Osteoblast (primary cell): ENCODE measurements around the gene TRABD. TPM values are rescaled to one million over a fixed set of nuclear protein-coding genes. Genes with fewer than 3 reads are reported as not detected.

Experiments
- DNase-seq: peaks from one replicate; pipeline ENCODE4 v3.0.0; 2011; ENCODE audit warnings: low spot score, mixed read lengths; ENCODE audit not compliant: insufficient read length; ENCODE audit errors: missing footprints
- H2AFZ ChIP-seq: 2 replicates; pipeline ENCODE4 v1.6.0; 2011; ENCODE audit warnings: mild to moderate bottlenecking, low read length
- H3K27ac ChIP-seq: 2 replicates; pipeline ENCODE4 v1.5.1; 2011; ENCODE audit warnings: mild to moderate bottlenecking, low read depth, low read length, moderate library complexity
- H3K27me3 ChIP-seq: 2 replicates; pipeline ENCODE4 v1.6.0; 2012; ENCODE audit warnings: mild to moderate bottlenecking, control low read depth, inconsistent platforms, low read length, moderate library complexity; ENCODE audit not compliant: insufficient read depth
- H3K36me3 ChIP-seq: 2 replicates; pipeline ENCODE4 v1.5.1; 2011; ENCODE audit warnings: mild to moderate bottlenecking, low read length, control low read depth, moderate library complexity; ENCODE audit not compliant: insufficient read depth
- H3K4me1 ChIP-seq: 2 replicates; pipeline ENCODE4 v1.5.1; 2011; ENCODE audit warnings: mild to moderate bottlenecking, low read length, control low read depth, moderate library complexity; ENCODE audit not compliant: insufficient read depth
- H3K4me2 ChIP-seq: 2 replicates; pipeline ENCODE4 v1.6.0; 2011; ENCODE audit warnings: mild to moderate bottlenecking, low read length; ENCODE audit not compliant: insufficient read depth
- H3K4me3 ChIP-seq: fragments of 200-600 bp; sonication (generic); 3 replicates; pipeline ENCODE4 v1.5.1; 2012; ENCODE audit warnings: mild to moderate bottlenecking, low read length, inconsistent platforms; ENCODE audit not compliant: insufficient read depth
- H3K79me2 ChIP-seq: 2 replicates; pipeline ENCODE4 v1.6.0; 2012; ENCODE audit warnings: mild to moderate bottlenecking, low read length, control low read depth, inconsistent platforms; ENCODE audit not compliant: insufficient read depth
- H3K9me3 ChIP-seq: 2 replicates; pipeline ENCODE4 v1.5.1; 2011; ENCODE audit warnings: low read depth, low read length, control low read depth
- H4K20me1 ChIP-seq: 2 replicates; pipeline ENCODE4 v1.6.0; 2012; ENCODE audit warnings: mild to moderate bottlenecking, low read length, control low read depth; ENCODE audit not compliant: insufficient read depth
- CTCF ChIP-seq: IDR thresholded peaks from 2 replicates; pipeline ENCODE4 v1.5.1; 2011; ENCODE audit warnings: mild to moderate bottlenecking, low read depth, low read length, moderate library complexity; ENCODE audit errors: extremely low read depth
- total RNA-seq: library from RNA; depleted of rRNA; stranded (reverse); fragments of >200 nt; gene quantifications from 2 replicates; pipeline ENCODE4 v1.2.3, GENCODE V29; 2012

Gene TRABD
- total RNA-seq, 1 donor = 13.8 TPM

- peak overlapping the region; percentile 78 for H3K4me3 ChIP-seq
- peaks cover 45% of the 10 kb centered on the region for H3K79me2 ChIP-seq
- no peaks in the 10 kb centered on the region for H3K27me3 ChIP-seq
- TF ChIP-seq CTCF = no peak
- peak; percentile 93 for DNase-seq
- peaks cover 14% of the 10 kb centered on the region for H3K4me1 ChIP-seq
- H3K27ac ChIP-seq = no peak overlapping the region
- H3K9me3 ChIP-seq = no peaks in the 10 kb centered on the region
- H4K20me1 ChIP-seq = peaks cover 17% of the 10 kb centered on the region
- peaks cover 6% of the 10 kb centered on the region for H3K36me3 ChIP-seq
- H3K4me2 ChIP-seq = peak overlapping the region; percentile 87
- peak overlapping the region; percentile 78 for H2AFZ ChIP-seq
These were observed 535 bp downstream of the TRABD start for GRCh38 chr22:50186181-50186714.

GRCh38 chr22:50186761-50187523, 1.2 kb downstream of the TRABD start:
- H3K4me2 ChIP-seq = peak overlapping the region; percentile 87
- no peak for TF ChIP-seq CTCF
- H3K27me3 ChIP-seq = no peaks in the 10 kb centered on the region
- H3K4me3 ChIP-seq = peak overlapping the region; percentile 78
- peak overlapping the region; percentile 78 for H2AFZ ChIP-seq
- H3K27ac ChIP-seq = no peak overlapping the region
- no peaks in the 10 kb centered on the region for H3K9me3 ChIP-seq
- H3K4me1 ChIP-seq = peaks cover 14% of the 10 kb centered on the region
- peak; percentile 96 for DNase-seq
- H3K36me3 ChIP-seq = peaks cover 6% of the 10 kb centered on the region
- H3K79me2 ChIP-seq = peaks cover 52% of the 10 kb centered on the region
- peaks cover 21% of the 10 kb centered on the region for H4K20me1 ChIP-seq

GRCh38 chr22:50188356-50188755, 2.6 kb downstream of the TRABD start:
- peaks cover 30% of the 10 kb centered on the region for H4K20me1 ChIP-seq
- no peaks in the 10 kb centered on the region for H3K9me3 ChIP-seq
- DNase-seq = peak; percentile 38
- no peaks in the 10 kb centered on the region for H3K27me3 ChIP-seq
- H2AFZ ChIP-seq = no peak overlapping the region
- peaks cover 66% of the 10 kb centered on the region for H3K79me2 ChIP-seq
- no peak overlapping the region for H3K27ac ChIP-seq
- H3K4me1 ChIP-seq = peaks cover 14% of the 10 kb centered on the region
- no peak overlapping the region for H3K4me2 ChIP-seq
- peaks cover 6% of the 10 kb centered on the region for H3K36me3 ChIP-seq
- no peak overlapping the region for H3K4me3 ChIP-seq
- no peak for TF ChIP-seq CTCF

- peaks cover 30% of the 10 kb centered on the region for H4K20me1 ChIP-seq
- H3K4me3 ChIP-seq = no peak overlapping the region
- H3K79me2 ChIP-seq = peaks cover 69% of the 10 kb centered on the region
- no peak overlapping the region for H2AFZ ChIP-seq
- TF ChIP-seq CTCF = no peak
- no peaks in the 10 kb centered on the region for H3K27me3 ChIP-seq
- H3K4me1 ChIP-seq = peaks cover 14% of the 10 kb centered on the region
- no peaks in the 10 kb centered on the region for H3K9me3 ChIP-seq
- no peak overlapping the region for H3K4me2 ChIP-seq
- H3K27ac ChIP-seq = no peak overlapping the region
- no peak for DNase-seq
- H3K36me3 ChIP-seq = peaks cover 14% of the 10 kb centered on the region
These were observed 3.6 kb downstream of the TRABD start for GRCh38 chr22:50189184-50189848.
